Measurements from ENCODE around the gene C19orf81.

C19orf81 gene

DNA sequence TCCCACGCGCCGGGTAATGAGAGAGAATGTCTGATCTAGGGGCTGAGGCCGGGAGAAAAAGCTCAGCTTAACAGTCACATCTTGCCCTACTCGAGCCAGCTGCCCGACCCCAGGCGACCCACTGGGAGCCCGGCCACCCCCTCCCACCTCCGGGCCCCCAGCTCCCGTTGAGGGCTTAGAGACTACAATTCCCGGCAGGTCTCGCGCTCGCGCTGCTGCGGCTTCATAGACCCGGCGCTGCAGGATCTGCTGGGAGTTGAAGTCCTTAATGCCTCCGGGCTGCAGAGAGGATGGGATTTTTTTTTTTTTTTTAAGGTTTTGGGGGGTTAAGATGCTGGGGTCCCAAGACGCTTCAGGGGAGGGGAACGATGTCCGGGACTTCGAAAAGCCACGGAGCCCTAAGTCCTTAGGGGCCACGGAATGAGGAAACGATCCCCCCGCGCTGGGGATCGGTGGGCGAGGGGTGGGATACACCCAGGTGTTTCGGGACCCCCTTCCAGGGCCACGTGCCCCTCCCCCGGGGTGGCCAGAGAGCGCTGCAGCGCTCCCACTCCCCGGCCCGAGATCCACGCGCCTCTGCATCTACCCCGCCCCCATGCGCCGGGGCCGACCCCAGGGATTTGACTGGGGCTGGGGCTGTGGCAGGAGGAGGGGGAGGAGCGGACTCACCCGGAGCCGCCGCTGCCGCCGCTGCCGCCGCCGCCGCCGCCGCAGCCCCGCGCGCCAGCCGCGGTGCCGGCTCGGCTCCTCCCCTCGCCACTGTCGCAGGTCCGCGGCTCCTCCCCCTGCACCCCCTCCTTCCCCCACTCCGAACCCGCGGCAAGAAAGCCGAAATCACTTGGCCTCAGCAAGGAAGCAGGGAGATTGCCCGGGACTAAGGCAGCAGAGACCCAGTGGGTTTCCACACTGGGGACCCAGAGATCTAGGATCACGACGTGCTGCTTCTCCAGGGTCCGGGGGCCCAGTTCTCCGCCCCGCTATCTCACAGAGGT, 9.8 kb upstream of the C19orf81 start, which contains the start of gene SYT3 (continued):
- TF ChIP-seq BCL11A (tag by site-specific recombination; IDR thresholded peaks at IDR 0.05; ENCODE audit: low read depth) (no peak), ZNF561 (tag by site-specific recombination; IDR thresholded peaks at IDR 0.05; ENCODE audit: borderline replicate concordance) (no peak), TCF7L2 (IDR thresholded peaks at IDR 0.05; ENCODE audit: borderline replicate concordance, low read depth, low read length) (no peak), ZFP37 (tag by site-specific recombination; IDR thresholded peaks at IDR 0.05) (no peak), ZNF555 (tag by site-specific recombination; conservative IDR thresholded peaks at IDR 0.05) (no peak), ZNF837 (tag by site-specific recombination; IDR thresholded peaks at IDR 0.05) (no peak), ZNF548 (tag by site-specific recombination; IDR thresholded peaks at IDR 0.05) (no peak), ZNF280D (tag by site-specific recombination; IDR thresholded peaks at IDR 0.05) (no peak), ZNF23 (tag by site-specific recombination; IDR thresholded peaks at IDR 0.05; ENCODE audit: borderline replicate concordance) (no peak), ZXDB (tag by site-specific recombination; IDR thresholded peaks at IDR 0.05) (no peak), RBAK (tag by site-specific recombination; IDR thresholded peaks at IDR 0.05) (no peak), ZNF76 (tag by site-specific recombination; IDR thresholded peaks at IDR 0.05; ENCODE audit: borderline replicate concordance, low read depth) (peak; percentile 96), GLIS2 (tag by site-specific recombination; IDR thresholded peaks at IDR 0.05) (peak; percentile 89), ZNF202 (tag by site-specific recombination; IDR thresholded peaks at IDR 0.05; ENCODE audit: borderline replicate concordance) (no peak), ZBTB10 (tag by site-specific recombination; IDR thresholded peaks at IDR 0.05) (peak; percentile 91), ZNF184 (tag by site-specific recombination; IDR thresholded peaks at IDR 0.05) (no peak), ZBTB8A (tag by site-specific recombination; IDR thresholded peaks at IDR 0.05) (no peak), KLF17 (tag by site-specific recombination; IDR thresholded peaks at IDR 0.05) (no peak), IKZF3 (tag by site-specific recombination; IDR thresholded peaks at IDR 0.05) (no peak), ZNF16 (tag by site-specific recombination; IDR thresholded peaks at IDR 0.05; ENCODE audit: low read depth) (no peak), WT1 (tag by site-specific recombination; IDR thresholded peaks at IDR 0.05) (no peak)
- TF ChIP-seq, protein P1, sequence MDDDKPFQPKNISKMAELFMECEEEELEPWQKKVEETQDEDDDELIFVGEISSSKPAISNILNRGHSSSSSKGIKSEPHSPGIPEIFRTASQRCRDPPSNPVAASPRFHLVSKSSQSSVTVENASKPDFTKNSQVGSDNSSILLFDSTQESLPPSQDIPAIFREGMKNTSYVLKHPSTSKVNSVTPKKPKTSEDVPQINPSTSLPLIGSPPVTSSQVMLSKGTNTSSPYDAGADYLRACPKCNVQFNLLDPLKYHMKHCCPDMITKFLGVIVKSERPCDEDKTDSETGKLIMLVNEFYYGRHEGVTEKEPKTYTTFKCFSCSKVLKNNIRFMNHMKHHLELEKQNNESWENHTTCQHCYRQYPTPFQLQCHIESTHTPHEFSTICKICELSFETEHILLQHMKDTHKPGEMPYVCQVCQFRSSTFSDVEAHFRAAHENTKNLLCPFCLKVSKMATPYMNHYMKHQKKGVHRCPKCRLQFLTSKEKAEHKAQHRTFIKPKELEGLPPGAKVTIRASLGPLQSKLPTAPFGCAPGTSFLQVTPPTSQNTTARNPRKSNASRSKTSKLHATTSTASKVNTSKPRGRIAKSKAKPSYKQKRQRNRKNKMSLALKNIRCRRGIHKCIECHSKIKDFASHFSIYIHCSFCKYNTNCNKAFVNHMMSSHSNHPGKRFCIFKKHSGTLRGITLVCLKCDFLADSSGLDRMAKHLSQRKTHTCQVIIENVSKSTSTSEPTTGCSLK (tag by site-specific recombination; IDR thresholded peaks at IDR 0.05): no peak
- TF ChIP-seq, protein P2, sequence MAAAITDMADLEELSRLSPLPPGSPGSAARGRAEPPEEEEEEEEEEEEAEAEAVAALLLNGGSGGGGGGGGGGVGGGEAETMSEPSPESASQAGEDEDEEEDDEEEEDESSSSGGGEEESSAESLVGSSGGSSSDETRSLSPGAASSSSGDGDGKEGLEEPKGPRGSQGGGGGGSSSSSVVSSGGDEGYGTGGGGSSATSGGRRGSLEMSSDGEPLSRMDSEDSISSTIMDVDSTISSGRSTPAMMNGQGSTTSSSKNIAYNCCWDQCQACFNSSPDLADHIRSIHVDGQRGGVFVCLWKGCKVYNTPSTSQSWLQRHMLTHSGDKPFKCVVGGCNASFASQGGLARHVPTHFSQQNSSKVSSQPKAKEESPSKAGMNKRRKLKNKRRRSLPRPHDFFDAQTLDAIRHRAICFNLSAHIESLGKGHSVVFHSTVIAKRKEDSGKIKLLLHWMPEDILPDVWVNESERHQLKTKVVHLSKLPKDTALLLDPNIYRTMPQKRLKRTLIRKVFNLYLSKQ (tag by site-specific recombination; IDR thresholded peaks at IDR 0.05; ENCODE audit: borderline replicate concordance): no peak
- TF ChIP-seq, protein P3, sequence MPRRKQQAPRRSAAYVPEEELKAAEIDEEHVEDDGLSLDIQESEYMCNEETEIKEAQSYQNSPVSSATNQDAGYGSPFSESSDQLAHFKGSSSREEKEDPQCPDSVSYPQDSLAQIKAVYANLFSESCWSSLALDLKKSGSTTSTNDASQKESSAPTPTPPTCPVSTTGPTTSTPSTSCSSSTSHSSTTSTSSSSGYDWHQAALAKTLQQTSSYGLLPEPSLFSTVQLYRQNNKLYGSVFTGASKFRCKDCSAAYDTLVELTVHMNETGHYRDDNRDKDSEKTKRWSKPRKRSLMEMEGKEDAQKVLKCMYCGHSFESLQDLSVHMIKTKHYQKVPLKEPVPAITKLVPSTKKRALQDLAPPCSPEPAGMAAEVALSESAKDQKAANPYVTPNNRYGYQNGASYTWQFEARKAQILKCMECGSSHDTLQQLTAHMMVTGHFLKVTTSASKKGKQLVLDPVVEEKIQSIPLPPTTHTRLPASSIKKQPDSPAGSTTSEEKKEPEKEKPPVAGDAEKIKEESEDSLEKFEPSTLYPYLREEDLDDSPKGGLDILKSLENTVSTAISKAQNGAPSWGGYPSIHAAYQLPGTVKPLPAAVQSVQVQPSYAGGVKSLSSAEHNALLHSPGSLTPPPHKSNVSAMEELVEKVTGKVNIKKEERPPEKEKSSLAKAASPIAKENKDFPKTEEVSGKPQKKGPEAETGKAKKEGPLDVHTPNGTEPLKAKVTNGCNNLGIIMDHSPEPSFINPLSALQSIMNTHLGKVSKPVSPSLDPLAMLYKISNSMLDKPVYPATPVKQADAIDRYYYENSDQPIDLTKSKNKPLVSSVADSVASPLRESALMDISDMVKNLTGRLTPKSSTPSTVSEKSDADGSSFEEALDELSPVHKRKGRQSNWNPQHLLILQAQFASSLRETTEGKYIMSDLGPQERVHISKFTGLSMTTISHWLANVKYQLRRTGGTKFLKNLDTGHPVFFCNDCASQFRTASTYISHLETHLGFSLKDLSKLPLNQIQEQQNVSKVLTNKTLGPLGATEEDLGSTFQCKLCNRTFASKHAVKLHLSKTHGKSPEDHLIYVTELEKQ (tag by site-specific recombination; IDR thresholded peaks at IDR 0.05; ENCODE audit: borderline replicate concordance): no peak
